ENCODE results near the gene NDRG4.

The NDRG4 gene

GRCh38 chr16:58508671-58509251 lies 8.8 kb downstream of the NDRG4 start:
- no peak for DNase-seq (ENCODE audit: low read depth in 2 of 2)

DNA sequence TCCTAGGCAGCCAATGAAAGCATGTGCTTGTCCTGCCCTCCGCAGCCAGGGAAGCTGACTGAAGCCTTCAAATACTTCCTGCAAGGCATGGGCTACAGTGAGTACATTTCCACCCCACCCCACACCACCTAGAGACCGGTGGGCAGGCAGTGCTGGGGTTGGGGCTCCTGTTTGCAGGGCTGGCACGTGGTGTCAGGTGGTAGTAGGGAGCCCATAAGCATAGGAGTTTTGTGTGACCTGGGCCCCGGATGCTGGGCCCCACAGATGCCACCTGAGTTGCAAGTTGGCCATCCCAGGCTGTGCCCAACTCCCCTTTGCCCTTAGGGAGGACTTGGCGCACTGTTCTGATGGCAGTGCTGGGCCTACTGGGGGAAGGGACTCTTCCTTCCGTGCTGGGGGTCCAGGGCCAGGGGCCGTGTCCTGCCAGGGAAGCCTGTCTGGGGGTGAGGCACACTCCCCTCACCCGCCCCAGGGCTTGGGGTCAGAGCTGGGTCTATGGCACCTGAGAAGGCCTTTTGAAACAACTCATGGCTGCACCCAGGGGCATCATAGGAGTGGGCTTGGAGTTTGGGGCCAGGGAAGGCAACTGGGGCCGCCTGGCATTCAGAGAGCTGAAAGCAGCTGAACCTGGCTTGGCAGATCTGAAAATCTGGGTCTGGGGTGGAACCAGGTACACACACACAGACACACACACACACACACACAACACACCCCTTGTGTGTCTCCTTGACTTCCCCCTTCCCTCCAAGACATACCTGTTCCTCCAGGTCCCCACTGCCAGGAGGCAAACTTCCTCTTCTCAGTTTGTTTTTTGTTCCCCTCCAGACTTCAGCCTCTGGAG lies 9.5 kb downstream of the NDRG4 start:
- no peak for DNase-seq (ENCODE audit: low read depth in 2 of 2)

DNA sequence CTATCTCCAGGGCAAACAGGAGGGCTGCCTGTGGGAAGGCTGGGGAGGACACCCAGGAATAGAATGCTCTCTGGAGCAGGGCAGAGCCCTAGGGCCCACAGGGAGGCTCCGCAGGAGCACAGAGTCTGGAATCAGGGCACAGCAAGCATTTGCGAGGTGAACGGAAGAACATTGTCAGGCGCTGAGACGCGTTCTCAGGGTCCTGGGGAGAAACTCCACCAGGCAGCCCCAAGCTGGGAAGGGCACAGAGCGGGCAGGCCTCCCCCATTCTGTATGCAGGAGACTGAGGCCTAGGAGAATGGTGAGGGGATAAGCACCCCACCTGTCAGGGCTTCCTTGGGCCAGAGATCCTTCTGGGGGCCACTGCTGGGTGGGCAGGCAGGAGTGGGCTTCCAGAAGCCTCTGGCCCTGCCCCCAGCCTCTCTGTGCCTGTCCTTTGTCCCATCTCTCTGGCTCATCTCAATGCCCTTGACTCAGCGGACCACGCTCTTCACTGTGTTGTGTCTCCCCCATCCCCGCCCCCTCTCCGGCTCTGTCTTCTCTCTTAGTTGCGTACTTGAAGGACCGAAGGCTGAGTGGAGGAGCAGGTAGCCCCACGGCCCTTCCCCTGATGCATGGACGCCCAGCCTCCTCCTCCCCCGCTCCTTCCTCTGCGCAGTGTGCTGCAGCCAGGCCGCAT lies 10.3 kb downstream of the NDRG4 start:
- no peak for DNase-seq (ENCODE audit: low read depth in 2 of 2)

DNA sequence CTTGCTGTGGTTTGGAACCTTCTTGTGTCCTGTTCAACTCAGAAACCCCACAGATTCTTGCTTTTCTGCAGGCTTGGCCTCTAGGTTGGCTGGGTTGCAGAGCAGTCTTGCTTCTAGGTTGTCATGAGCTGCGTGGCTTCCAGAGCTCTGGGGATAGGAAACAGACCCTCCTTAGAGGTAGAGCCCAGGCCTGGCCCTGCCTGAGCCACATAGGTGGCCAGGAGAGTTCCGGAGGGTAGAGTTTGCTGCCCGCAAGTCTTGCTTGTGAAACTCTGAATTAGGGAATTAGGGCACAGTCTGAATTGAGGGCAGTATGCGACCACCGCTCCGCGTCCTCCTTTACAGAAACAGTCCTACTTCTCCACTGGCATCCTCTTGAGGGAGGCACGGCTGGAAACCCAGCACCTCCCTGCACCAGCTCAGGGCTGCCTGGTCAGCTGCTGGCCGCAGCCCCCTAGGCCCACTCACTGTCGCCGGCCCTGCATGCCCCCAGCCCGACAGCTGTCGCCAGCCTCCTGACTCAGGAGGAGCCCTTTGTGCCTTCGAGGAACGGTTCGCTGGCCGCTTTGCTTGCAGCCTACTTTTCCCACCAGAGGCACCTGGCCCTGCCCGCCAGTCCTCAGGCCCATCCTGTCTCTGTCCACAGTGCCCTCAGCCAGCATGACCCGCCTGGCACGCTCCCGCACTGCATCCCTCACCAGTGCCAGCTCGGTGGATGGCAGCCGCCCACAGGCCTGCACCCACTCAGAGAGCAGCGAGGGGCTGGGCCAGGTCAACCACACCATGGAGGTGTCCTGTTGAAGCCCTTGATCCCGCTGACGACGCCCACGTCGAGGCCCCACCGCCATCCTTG lies 11.1 kb downstream of the NDRG4 start:
- DNase-seq (ENCODE audit: low read depth in 2 of 2): no peak

- DNase-seq (ENCODE audit: low read depth in 2 of 2): peak in 1 of 2 experiments; percentile 20
Measured at GRCh38 chr16:58511933-58512815, 12.2 kb downstream of the NDRG4 start.

DNA sequence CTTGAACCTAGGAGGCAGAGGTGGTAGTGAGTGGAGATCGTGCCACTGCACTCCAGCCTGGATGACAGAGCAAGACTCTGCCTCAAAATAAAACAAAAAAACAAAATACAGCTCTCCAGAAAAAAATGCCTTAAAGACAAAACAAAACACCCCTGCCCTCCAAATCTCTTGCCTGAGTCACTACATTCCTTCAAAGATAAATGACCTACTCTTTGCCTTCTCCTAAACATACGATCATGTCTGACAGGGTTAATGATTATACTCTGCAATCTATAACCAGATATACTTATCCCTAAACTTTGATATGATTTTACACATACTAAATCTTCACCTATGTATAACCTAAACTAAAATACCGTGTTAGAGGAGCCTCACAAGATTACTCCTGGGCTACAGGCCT lies 13.9 kb downstream of the NDRG4 start:
- DNase-seq (ENCODE audit: low read depth in 2 of 2): no peak

DNA sequence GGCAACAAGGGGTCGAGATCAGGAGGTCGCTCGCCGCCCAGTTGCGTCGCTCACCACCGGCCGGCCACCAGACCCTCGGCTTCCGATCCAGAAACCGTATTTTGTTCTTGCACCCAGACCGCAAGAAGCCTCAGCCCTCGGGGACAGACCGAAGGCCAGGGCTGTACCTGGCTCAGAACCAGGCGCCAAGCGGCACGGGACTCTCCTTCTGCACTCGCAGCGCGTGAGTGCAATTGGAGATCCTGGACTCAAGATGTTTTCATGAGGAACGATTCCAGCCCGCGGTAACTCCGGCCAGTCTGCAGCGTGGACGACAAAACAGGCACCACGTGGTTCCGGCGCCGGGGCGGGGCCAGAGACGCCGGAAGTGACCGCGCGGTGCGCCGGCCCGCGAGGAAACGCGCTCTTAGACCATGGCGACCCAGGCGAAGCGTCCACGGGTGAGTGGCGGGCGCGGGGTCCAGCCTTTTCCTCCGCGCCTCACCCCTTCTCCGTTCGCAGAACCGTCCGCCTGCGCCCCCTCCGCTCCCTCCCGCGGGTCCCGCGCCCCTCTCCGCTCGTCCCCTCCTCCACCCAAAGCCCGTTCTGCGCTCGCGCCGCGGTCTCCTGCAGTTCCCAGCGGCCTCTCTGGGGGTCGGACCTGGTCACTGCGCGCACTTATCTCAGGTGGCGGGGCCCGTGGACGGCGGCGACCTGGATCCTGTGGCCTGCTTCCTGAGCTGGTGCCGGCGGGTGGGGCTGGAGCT lies 15.4 kb downstream of the NDRG4 start, which contains the start of gene SETD6:
Gene SETD6, plus strand, starts transcription at position 393 of the 746 bp plus-strand sequence. Its CDS starts 21 bp downstream, at position 414.
- peak; percentile 60 to 65 for DNase-seq (ENCODE audit: low read depth in 2 of 2)

- DNase-seq (ENCODE audit: low read depth in 2 of 2): no peak
Measured at GRCh38 chr16:58515871-58516767, 16.2 kb downstream of the NDRG4 start.

DNA sequence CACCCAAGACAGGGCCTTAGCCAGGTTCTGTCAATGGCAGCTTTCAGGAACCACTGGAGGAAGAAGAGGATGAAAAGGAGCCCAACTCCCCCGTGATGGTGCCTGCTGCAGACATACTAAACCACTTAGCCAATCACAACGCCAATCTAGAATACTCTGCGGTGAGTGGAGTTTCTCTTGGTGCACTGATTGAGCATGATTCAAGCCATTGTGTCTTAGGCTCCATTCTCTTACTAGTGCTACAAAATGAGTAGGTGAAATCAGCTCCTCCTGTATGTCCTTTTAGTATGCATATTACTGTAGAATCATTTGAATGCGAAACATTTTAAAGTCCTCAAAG lies 16.8 kb downstream of the NDRG4 start:
- no peak for DNase-seq (ENCODE audit: low read depth in 2 of 2)

DNA sequence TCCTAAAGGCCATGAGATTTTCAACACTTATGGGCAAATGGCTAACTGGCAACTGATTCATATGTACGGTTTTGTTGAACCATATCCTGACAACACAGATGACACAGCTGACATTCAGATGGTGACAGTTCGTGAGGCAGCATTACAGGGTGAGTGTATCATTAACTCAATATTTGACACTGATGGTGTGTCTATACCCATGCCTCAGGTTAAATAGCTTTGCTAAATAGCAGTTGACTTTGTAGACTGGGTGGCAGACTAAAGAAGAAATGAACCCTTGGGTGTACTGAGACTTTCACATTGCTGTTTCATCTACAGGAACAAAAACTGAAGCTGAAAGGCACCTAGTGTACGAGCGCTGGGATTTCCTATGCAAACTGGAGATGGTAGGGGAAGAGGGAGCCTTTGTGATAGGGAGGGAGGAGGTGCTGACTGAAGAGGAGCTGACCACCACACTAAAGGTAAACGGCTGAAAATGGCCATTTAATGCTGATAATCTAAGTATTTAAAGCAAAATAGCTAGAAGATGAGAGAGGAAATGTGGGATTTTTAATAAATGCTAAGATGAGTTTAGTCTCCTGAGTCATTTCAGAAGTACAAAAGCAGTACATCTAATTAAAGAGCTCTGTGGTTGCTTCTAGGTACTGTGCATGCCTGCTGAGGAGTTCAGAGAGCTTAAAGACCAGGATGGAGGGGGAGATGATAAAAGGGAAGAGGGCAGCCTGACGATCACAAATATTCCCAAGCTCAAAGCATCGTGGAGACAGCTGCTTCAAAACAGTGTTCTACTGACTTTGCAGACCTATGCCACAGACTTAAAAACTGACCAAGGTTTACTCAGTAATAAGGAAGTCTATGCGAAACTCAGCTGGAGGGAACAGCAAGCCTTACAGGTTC lies 18.4 kb downstream of the NDRG4 start:
- DNase-seq (ENCODE audit: low read depth in 2 of 2): no peak

DNA sequence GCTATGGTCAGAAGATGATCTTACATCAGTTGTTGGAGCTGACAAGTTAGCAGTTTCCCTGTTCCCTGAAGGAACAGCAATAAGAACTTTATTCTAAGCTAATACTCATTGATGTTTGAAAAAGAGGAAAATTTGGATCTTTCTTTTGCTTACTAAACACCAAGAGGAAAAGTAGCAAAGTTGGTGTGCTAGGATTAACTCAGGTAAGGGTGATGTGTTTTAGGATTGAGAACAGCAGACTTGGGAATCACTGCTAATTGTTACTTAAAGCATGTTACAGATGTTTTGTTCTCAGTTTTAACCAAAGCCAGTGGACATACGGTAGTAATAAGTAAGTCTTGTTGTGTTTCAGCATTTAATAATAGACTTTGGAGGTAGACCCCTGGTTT lies 19.0 kb downstream of the NDRG4 start:
- no peak for DNase-seq (ENCODE audit: low read depth in 2 of 2)

GRCh38 chr16:58519707-58520106 lies 19.8 kb downstream of the NDRG4 start:
- DNase-seq (ENCODE audit: low read depth in 2 of 2): no peak

DNA sequence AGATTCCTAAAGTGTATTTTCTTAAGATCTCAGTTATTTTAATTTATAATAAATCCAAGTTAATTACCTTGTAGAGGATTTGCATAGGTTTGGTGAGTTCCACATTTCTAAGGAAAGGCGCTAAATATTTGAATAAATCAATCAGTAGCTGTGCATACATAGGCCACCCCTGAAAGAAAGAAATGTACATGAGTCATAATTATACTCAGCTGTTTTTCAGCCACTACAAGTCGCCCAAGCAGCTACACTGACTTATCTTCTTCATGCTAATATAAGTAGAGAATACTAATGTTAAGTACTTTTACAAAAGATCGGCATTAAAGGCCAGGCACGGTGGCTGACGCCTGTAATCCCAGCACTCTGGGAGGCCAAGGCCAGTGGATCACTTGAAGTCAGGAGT lies 30.2 kb downstream of the NDRG4 start:
- peak; percentile 22 to 24 for DNase-seq (ENCODE audit: low read depth in 2 of 2)

- no peak for DNase-seq (ENCODE audit: low read depth in 2 of 2)
Measured at GRCh38 chr16:58532414-58532813, 32.5 kb downstream of the NDRG4 start.

GRCh38 chr16:58533751-58534470 lies 34.0 kb downstream of the NDRG4 start:
- no peak for DNase-seq (ENCODE audit: low read depth in 2 of 2)

DNA sequence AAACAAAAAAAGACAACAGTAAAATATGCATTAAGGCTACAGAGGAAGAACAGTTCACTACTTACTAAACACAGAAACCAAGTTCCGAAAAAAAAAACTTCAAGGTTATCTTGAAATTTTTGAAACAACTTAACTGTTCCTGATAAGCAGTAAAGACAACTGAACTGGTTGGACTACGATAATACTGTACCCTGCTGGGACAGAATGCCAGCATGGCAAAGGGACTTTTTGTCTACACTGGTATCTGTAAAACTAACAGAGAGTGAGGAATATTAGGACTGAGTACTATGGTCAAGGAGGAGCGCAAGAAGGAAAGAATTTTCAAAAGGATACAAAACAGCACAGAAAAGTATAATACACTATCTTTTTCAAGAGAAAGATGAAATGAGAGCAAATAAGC lies 35.2 kb downstream of the NDRG4 start:
- no peak for DNase-seq (ENCODE audit: low read depth in 2 of 2)

DNA sequence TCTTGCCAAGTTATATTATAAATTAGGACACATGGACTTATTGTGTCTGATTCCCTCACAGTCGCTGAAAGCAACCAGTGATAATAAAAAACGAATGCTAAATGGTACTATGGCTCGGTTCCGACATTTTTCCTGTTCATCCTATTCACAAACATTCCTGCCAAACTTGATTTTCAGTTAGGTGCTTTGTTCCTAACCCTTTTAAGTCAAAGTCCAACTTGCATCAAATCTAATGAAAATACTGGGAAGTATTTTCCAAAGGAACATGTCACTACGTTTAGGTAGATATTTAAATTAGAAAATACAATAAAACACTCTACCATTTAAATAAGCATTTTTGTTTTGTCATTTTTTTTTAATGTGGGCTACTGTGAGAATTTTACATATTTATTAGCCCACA lies 36.3 kb downstream of the NDRG4 start:
- no peak for DNase-seq (ENCODE audit: low read depth in 2 of 2)
